ENCODE data around the gene ITGA11.
"Not testable (repeated sequence)": the region's sequence is repeated elsewhere in the genome, so short reads cannot be mapped to it uniquely, and the experiment has no call there.

The ITGA11 gene

DNA sequence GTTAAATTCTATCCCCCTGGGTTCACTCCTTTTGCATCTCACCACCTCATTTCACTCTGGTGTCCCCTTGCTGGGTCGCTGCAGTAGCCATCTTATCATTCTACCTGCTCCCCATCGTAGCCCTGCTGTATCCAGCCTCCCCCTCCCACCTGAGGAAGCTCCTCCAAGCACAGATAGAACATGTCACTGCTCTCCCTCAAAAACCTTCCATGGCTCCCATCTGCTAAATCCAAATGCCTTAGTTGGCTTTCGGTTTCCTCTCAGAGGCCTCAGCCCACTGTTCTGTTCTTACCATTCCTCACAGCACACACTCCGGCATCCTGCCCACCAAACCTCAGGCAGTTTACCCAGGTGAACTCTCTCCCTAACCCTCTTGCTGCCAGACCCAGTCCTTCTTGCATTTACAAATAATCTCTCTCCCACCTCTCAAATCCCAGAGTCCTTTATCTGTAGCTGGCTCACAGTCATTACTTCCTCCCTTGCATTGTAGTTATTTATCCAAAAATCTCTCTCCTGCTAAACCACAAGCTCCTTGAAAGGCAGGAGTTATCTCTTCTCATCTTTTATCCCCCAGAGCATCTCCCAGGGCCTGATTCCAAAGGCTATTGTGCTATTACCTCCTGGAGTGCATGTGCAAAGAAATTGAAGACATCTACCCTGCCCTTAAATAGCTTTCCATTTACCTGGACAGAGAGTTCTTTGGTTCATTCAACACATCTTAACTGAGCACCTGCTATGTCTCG lies 9.4 kb downstream of the ITGA11 start:
- not testable (repeated sequence) for DNase-seq

- DNase-seq, result no peak
Measured at GRCh38 chr15:68421798-68422402, 10.1 kb downstream of the ITGA11 start.

- no peak for DNase-seq
Measured at GRCh38 chr15:68421115-68421551, 10.8 kb downstream of the ITGA11 start.

DNA sequence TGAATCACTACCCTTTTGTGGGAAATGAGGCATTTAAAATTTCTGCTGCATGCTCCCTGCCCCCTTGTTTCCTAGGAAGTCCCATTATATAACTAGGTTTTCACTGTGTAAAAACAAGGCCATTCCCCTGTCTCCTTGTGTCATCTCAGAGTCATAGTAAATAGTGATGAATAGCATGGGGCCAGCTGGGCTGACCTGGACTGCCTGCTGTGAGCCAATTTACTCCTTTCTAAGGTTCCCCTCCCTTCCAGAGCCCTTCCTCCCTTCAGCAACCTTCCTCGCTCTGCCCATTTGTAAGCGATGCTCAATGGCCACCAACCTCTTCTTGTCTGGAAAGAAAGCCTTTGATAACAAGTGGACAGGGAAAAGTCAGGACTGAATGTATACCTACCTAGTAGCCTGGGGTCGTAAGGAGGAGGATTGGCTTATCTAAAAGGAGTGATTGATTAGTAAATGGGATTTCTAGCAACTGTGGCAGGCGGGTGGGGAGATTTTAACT lies 11.7 kb downstream of the ITGA11 start:
- no peak for DNase-seq

DNA sequence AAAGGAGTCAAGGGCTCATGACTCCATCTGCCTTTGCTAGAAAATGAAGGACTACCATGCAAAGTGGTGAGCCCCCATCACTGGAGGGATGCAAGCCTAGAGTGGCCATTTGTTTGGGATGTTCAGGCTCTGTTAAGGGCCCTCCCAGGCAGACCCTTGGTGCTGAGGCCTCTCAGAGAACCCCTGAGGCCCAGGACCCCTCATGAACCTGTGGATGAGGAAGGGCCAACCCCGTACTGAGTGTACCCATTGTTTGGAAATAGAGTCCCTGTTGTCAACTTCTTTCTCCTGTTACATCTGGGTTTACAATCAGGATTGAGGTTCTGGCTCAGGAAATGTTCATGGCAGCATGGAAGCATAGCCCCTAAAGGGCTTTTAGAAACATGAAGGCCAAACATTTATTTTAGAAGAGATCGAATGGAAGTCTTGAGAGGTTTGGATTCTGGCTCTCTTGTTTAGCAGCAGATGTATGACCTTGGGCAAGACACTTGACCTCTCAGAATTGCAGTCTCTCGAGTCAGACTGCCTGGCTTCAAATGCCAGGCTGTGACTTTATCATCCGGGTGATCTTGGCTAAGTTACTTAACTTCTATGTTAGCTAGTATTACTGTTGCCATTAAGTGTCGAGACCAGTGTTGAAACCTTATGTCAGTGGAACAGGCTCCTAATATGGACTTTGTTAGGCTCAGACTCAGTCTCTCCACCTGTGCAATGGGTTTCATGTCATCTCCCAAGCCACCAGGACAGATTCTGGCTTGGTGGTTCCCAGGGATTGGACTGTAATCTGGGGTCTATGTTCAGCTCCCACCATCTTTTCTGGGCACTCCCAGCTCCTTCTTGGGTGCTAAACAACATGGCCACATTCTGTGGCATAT lies 12.4 kb downstream of the ITGA11 start:
- DNase-seq, result no peak

DNA sequence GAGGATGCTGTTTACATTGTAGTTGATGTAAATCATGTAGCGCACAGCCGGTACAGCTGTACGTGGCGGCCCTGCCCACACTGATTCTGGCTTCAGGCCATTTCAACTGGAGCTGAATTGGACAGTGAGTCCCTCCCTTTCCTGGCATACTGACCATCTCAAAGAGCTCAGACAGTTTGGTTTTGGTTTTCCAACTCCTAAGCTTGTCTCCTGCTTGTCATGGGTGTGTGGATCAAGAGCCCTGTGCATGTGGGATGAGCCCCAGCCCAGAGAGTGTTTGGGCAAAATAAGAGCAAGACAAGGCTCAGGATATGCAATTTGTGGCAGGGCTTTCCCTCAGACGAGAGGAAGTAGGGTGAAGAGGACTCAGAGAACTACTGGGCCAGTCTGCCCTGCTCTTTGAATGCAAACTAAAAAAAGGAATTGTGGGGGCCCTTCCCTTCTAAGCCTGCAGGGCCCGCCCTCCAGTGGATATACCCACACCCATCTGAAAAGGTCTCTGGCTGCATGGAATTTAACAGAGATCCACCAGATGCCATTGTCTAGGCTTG lies 13.3 kb downstream of the ITGA11 start:
- DNase-seq, result no peak

- no peak for DNase-seq
Measured at GRCh38 chr15:68417897-68418296, 14.1 kb downstream of the ITGA11 start.

GRCh38 chr15:68417051-68417450 lies 14.9 kb downstream of the ITGA11 start:
- no peak for DNase-seq

- no peak for DNase-seq
Measured at GRCh38 chr15:68416158-68416535, 15.8 kb downstream of the ITGA11 start.

DNA sequence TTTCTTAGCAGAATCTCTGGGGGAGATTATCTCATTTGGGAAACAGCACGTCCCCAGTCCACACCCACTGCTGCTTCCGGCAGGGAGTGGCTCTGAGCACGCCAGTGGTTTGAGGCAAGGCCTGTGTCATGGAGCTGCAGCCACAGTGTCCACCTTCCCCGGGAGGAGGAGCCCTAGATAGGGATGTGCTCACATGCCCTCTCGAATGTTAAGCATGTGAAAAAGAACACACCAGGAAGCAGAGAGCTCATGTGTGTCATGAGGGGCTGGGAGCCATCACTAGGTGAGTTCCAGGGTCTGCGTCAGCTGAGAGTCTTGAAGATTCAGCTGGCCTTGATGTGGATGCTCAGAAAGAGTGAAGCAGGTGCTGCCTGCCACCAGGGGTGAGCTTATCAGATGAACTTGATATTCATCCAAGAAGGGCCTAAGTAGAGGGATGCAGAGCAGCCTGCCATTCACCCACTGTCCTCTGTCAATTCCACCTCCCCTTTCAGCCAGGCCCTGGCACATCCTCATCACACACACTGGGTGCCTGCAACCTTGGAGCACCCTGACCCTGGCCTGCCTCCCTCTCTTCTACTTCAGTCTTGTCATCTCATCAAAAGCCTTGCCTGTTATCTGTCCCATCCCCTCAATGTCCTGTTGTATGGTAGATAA lies 16.3 kb downstream of the ITGA11 start:
- no peak for DNase-seq

DNA sequence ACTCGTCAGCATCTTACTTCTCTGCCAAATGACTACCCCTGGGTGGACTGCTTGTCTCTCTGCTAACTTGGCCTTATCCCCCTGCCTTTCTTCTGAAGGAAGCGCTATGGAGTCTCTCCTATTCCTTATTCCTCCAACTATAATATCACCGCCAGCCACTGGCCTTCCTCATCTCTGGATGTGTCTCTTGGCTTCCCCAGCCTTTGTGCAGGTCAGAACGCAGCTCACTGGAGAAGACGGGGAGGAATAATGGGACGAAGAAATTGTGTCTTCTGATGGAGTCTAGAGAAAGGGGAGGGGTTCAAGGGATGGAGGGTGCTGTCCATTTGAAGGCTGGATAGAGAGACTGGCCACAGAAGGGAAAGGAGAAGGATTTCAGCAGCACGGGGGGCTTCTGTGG lies 16.9 kb downstream of the ITGA11 start:
- DNase-seq, result no peak

DNA sequence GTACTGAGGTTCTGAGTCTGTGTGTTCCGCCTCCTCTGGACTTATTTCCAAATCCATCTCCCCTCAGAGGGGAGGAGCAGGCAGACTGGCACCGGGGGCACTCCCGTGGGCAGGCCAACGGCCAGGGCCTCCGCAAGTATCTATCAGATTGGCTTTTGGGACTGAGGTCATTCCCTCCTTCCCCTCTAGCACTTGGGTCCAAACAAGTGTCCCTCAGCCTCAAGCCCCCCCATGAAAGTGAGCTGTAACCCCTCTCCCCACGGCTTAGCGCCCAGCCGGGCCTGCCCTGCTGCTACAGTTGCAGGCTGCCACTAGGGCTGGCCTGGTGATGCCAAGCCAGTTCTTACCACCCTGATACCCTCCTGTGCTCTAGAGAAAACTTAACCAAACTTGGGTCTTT lies 17.4 kb downstream of the ITGA11 start:
- no peak for DNase-seq

DNA sequence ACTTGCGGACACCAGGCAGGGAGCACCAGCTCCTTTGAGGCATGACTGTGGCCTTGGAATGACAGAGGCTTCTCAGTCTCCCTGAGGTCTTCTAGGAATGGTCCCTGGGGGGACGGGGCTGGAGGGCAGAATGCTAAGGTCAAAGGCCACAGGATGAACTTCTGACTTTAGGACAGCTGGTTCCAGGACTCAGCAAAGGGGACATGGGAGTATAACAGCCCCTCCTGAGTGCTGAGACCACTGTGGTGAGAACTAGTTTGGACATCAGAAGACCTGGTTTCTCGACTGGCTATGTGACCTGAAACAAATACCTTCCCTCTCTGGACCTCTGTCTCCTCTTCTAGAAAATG lies 17.8 kb downstream of the ITGA11 start:
- DNase-seq, result no peak

DNA sequence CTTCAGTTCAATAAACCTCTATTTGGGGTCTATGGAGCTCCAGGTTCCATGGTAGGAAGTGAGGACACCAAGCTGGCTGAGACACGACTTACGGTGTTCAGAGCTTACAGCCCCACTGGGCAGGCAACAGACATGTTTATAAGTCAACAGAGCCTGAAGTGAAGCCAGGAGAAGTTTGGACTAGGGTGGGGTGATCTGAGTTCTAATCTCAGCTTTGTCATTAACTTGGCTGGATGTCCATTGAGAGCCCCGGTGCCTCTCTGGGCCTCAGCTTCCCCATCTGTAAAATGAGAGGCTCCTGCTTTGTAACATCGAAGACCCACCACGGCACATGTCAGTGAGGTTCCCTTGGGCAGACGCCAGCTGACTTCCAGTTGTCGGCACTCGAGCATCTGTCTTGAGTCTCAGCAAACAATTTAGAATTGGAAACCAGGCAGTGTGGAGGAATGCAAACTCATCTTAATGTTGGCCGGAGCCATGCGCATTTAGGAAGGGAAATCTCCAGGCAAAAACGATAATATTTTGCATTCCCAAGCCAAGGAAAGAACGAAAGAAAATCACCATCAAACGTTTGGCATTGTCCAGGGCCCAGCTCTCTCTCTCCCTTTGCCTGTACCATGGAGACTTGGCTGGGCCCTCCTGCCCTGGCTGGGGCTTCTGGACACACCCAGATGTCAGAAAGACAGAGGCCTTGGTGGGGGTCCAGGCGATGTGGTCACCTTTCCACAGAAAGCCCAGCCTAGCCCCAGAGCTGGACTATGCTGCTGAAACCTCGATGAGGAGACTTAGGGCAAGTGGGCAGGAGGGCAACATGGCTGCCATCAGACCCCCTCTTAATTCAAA lies 18.4 kb downstream of the ITGA11 start:
- no peak for DNase-seq

DNA sequence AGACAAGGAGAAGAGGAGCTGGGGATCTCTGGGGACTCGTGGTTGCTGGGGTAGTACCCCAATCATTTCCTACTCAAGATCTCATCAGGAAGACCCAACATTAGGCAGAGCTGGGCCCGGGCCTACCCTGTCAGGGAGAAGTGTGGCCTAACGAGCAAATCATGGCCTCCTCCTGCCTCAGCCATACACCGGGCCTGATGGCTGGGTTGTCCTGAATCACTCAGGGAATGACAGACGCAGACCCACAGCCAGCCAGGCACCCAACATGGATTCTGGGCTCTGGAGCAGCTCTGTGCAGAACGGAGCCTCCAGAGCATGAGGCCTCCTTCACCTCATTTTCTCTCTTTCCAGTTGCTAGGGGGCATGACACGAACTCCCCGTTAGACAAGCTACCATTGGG lies 19.7 kb downstream of the ITGA11 start:
- DNase-seq, result no peak

GRCh38 chr15:68411735-68412134 lies 20.2 kb downstream of the ITGA11 start:
- DNase-seq, result no peak

GRCh38 chr15:68411343-68411675 lies 20.7 kb downstream of the ITGA11 start:
- no peak for DNase-seq

GRCh38 chr15:68410466-68411342 lies 21.3 kb downstream of the ITGA11 start:
- DNase-seq, result no peak

DNA sequence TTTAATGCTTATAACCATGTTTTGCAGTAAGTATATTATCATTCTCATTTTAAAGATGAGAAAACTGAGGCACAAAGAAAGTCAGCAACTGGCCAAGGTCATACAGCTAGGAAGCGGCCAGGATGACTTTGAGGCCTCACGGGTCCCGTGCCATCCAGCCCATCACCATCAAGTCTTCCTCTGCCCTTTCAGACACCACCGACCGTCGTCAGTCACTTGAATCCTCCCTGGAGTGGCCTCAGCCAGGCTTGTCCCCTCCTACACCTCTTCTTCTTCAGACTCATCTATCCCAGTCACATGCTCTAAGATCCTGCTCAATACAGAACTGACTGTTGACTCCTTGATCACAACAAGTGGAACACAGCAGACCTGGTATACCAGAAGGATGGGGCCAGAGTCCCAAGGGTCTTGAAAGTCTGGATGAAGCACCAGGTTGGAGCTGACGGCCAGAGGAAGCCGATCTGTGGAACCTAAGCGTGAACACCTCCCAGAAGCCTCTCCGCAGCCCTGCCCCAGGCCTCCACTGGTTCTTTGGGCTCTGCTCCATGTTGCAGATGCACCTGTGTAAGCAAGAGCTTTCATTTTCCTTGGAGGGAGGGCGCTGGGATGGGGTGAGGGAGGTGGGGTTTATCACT lies 22.1 kb downstream of the ITGA11 start:
- no peak for DNase-seq

GRCh38 chr15:68408971-68409370 lies 23.0 kb downstream of the ITGA11 start:
- DNase-seq, result no peak

Measured in CD4-positive, alpha-beta T cell treated with Interleukin-6 for 4 hours (primary cell).